HG03457 (cell line): ENCODE measurements around the gene LIG3.
"Not testable (repeated sequence)": the region's sequence is repeated elsewhere in the genome, so short reads cannot be mapped to it uniquely, and the experiment has no call there.

Source experiments
- ATAC-seq: cut with Tn5 transposase; IDR thresholded peaks from one replicate; pipeline ENCODE4 v1.9.1; 2021; ENCODE audit warnings: moderate number of reproducible peaks; ENCODE audit not compliant: unreplicated experiment

LIG3 gene

GRCh38 chr17:34980353-34980680, at the start of gene LIG3:
LIG3 (plus strand) TSS chr17:34980512; CDS start chr17:34983006, 2,494 bp downstream.
- ATAC-seq: peak; percentile 70

GRCh38 chr17:34950780-34951179, 29.5 kb upstream of the LIG3 start:
- ATAC-seq: not testable (repeated sequence)

DNA sequence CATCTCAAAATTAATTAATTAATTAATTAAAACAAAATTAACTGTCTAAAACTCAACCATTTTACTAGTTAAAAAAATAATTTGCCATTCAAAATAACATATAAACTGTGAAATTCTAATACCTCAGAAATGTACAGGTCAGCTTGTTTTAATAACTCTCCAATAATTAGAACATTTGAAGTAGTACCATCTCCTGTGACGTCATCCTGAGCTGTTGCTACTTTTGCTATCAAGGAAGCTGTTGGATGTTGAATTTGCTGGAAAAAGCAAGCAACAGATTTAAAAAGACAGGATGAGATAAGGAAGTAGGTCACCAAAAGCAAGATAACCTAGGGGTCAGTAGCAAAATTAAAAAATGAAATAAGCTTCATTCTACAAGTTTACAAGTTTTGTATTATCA, 21.9 kb upstream of the LIG3 start:
- ATAC-seq: no peak

GRCh38 chr17:34961093-34961911, 19.0 kb upstream of the LIG3 start, which contains the start of the genes CCT6B and ZNF830:
CCT6B (minus strand) TSS chr17:34961460; CDS start chr17:34961393, 67 bp downstream.
ZNF830 (plus strand) TSS chr17:34961540; CDS start chr17:34961567, 27 bp downstream.
- peak; percentile 67 for ATAC-seq

DNA sequence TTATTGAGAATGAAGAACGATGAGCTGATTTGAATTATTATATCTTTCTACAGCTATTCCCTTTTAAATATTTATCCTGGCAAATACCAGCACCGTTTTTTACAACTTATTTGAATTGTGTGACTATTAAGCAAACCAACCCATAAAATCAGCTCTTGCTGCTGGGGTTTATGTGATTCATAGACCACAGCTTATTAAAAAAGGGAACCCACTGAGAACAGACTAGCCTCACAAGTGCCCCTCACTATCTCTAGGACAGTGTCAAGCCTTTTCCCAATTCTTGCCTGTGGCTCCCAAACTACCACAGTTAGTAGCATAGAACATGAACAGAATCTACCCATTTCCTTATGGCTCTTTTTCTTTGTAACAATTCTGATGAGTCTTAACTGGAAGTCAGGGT, 6.1 kb upstream of the LIG3 start:
- no peak for ATAC-seq

DNA sequence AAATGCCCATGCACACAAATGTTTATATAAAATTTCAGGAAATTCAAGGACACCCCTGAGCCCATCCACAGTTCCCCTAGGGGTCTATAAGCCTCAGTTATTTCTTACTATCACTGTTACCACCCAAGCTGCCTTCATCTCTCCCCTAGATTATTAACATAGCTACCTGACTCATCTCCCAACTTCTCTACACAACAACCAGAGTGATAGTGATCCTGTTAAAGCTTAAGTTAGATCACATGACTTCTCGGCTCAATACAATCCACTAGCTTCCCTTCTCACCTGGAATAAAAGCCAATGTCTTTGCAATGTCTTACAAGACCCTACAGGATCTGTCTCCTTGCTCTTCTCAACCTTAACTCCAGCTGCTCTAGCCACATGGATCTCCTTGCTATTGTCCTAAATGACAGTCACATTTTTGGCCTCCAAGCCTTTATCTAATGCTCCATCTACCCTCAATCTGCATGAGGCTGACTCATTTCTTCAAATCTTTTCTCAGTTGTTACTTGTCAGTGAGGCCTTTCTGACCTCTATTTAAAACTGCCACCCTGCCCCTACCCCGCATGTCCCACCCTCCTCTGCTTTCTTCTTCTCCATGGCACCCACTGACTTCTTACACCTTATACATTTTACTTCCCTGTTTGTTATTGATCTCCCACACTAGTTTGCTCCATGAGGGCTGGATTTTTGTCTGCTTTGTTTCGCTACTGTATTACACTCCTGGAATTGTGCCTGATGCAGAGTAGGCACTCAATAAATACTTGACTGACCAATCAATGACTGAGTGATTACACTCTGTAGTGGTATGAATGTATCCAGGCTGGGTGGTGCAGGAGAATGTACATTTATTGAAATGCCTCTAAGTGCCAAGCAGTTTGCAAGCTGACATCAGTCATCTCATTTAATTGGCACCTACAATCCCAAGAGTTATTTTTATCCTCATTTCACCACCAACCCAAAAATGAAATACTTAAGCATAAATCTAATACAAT, 5.2 kb upstream of the LIG3 start:
- ATAC-seq: no peak

GRCh38 chr17:34979153-34979552, 1.2 kb upstream of the LIG3 start:
- ATAC-seq: no peak

DNA sequence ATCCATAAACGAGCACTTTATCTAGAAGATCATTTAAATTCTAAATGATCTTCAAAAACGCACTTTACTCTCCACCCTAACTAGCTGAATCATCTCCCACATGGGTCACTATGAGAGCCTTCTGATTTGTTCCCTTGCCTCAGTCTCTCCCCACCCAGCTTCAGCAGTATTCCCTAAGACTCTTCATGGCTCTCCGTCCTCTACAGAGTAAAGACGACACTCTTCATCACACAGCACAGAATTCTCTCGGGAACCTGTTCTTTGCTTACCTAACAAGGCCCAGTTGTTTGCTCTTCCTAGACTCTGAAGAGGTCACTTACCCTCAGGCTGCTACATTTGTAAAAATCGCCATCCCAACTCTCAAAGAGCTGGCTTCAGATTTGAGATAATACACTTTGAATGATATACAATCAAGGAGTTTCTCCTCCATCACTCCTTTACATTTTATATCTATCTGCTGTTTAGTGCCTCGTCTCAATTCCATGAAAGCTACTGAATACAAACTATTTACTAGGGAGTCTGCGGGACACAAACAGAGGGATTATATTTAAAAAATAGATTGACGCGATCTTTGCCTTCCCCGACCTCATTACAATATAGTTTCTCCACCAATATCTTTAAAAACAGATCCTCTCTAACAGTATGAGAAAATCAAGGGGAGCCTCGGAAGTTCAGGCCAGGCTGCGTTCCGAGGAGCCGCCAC, 511 bp upstream of the LIG3 start:
- no peak for ATAC-seq

GRCh38 chr17:34980681-34981537, 597 bp downstream of the LIG3 start:
- peak; percentile 69 for ATAC-seq

- no peak for ATAC-seq
Observed at GRCh38 chr17:34981538-34982241, 1.4 kb downstream of the LIG3 start.

GRCh38 chr17:34987232-34987631, 6.9 kb downstream of the LIG3 start:
- no peak for ATAC-seq

- ATAC-seq: no peak
Observed at GRCh38 chr17:34988644-34989043, 8.3 kb downstream of the LIG3 start.

- no peak for ATAC-seq
Observed at GRCh38 chr17:34989473-34989872, 9.2 kb downstream of the LIG3 start.

DNA sequence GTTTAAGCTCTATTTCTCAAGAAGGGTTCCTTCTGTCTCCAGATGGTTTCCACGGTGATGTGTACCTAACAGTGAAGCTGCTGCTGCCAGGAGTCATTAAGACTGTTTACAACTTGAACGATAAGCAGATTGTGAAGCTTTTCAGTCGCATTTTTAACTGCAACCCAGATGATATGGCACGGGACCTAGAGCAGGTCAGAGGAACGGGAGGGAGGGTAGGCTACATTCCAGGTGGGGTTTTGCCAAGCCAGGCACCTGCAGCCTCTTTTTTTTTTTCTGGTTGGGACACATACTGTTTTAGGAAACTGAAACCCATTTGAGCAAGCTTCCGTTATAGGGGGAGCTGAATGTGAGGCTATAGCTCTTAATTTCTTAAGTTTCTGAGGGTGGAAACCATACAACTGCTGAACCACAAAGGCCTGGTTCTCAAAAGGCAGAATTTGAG, 10.6 kb downstream of the LIG3 start:
- no peak for ATAC-seq

DNA sequence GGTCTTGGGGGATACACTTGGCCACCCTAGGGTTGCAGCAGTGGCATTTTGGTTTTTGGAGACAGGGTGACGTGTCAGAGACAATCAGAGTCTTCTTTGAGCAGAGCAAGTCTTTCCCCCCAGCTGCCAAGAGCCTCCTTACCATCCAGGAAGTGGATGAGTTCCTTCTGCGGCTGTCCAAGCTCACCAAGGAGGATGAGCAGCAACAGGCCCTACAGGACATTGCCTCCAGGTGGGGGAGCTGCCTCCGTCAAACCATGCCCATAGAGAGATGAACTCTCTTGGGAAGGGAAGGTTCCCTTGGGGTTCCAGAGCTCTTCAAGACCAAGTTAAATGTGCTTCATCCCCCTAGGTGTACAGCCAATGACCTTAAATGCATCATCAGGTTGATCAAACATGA, 11.3 kb downstream of the LIG3 start:
- no peak for ATAC-seq

DNA sequence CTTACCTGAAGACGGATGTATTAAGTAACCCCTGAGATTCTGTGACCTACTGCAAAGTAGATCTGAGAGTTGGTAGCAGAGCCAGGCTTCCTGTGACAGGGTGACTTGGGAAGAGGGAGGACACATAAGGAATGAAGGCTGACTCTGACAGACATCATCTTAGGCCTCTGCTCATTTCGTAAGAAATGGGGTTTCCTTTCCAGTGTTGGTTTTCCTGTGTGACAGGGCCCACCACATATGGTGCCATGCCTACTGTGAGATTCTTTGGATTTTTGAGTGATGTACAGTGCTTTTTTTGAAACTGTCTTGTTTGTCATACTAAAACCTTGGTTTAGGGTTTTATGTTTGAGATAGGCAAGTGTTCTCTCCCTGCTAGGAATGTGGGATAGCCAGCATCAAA, 12.7 kb downstream of the LIG3 start:
- no peak for ATAC-seq

GRCh38 chr17:34996422-34997285, 16.3 kb downstream of the LIG3 start:
- ATAC-seq: no peak

DNA sequence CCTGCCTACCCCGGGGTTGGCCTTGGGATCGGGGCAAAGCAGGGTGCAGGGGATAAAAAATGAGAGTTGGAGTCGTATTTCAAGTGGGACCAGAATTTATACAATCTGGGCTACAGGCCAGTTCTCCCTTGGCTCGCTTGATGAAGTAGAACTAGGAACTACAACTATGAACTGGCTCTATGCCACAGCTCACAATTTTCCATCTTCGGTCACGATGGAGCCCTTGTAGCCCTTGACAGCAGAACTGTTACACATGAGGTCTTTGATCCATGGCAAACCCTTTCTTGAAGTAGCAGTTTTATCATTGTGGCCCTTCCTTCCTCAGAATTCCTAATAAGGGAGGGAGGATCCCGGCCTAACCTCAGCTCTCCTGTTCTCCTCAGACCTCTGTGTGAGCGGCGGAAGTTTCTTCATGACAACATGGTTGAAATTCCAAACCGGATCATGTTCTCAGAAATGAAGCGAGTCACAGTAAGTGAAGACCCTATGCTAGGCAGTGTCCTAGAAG, 17.1 kb downstream of the LIG3 start:
- no peak for ATAC-seq
